Measurements from ENCODE around the gene CRBN.

- TF ChIP-seq CTCF (conservative IDR thresholded peaks at IDR 0.05; ENCODE audit: low read depth, low read length) (no peak), EZH2 (IDR thresholded peaks at IDR 0.05; ENCODE audit: low read length, unreplicated experiment) (no peak)
These were observed 69.8 kb downstream of the CRBN start for GRCh38 chr3:3109407-3110298.
